Measurements from ENCODE around the gene DRG2. TPM values are rescaled to one million over a fixed set of nuclear protein-coding genes. Genes with fewer than 3 reads are reported as not detected.
A peak's percentile ranks its signal among the peaks of the same experiment; 100 is the strongest.

The DRG2 gene
- total and polyA plus RNA-seq, 2 of the 8 experiments (the other 6 are each of a cell fraction or from before 2014, with no cell fraction given): 44.6 to 47.8 TPM

GRCh38 chr17:18066866-18067265, 20.9 kb upstream of the DRG2 start:
- Histone ChIP-seq H3K27ac (ENCODE audit: low read depth, low read length) (no peak overlapping the region), H2BK120ac (replicated peaks; ENCODE audit: low read depth, low read length) (no peak overlapping the region), H3K4ac (replicated peaks; ENCODE audit: insufficient read length, low read depth, low read length) (no peak overlapping the region), H4K8ac (ENCODE audit: extremely low read depth, insufficient read depth, low read length) (no peak overlapping the region), H3K23ac (ENCODE audit: insufficient read length) (no peak overlapping the region), H3K14ac (ENCODE audit: insufficient read length) (no peak overlapping the region), H3K27me3 (replicated peaks in 1 of 4; ENCODE audit: control insufficient read depth in 3 of 4, extremely low read depth in 1 of 4, insufficient read depth in 3 of 4, low read length in 3 of 4) (no peaks in the 10 kb centered on the region), H3K79me2 (ENCODE audit: control insufficient read depth in 1 of 2, insufficient read depth in 2 of 2, low read length in 2 of 2) (no peaks in the 10 kb centered on the region), H3K18ac (ENCODE audit: extremely low read depth, low read length) (no peak overlapping the region), H3K4me1 (replicated peaks in 1 of 4; ENCODE audit: control insufficient read depth in 3 of 4, insufficient read depth in 4 of 4, low read length in 3 of 4) (peaks cover 0 to 4% (median 0%) of the 10 kb centered on the region in 4 experiments; a peak in 1 of 7 replicates), H2BK12ac (ENCODE audit: low read depth, low read length) (0 out of 2 replicates have a peak overlapping the region, but pooled peaks have one; percentile 75), H2AK5ac (ENCODE audit: low read depth, low read length) (no peak overlapping the region), H3K56ac (replicated peaks; ENCODE audit: insufficient read length, low read depth, low read length) (no peak overlapping the region), H4K20me1 (replicated peaks in 1 of 2; ENCODE audit: control insufficient read depth in 1 of 2, insufficient read depth in 2 of 2, low read length in 2 of 2) (no peaks in the 10 kb centered on the region), H4K5ac (ENCODE audit: insufficient read length, low read depth, low read length) (no peak overlapping the region), H3K4me2 (ENCODE audit: insufficient read depth in 1 of 2, low read depth in 2 of 2, low read length in 2 of 2) (no peak overlapping the region), H3K36me3 (ENCODE audit: control insufficient read depth in 2 of 4, insufficient read depth in 4 of 4, low read length in 3 of 4) (peaks cover 2 to 6% (median 5%) of the 10 kb centered on the region in 4 experiments; a peak in 4 of 8 replicates), H3K79me1 (ENCODE audit: low read depth, low read length) (no peaks in the 10 kb centered on the region), H2BK15ac (ENCODE audit: low read length) (no peak overlapping the region), H3K9ac (replicated peaks in 1 of 4; ENCODE audit: extremely low read depth in 1 of 4, low read depth in 3 of 4, low read length in 3 of 4) (no peak overlapping the region), H2AFZ (ENCODE audit: low read length) (no peak overlapping the region), H4K91ac (replicated peaks; ENCODE audit: insufficient read length, low read length) (no peak overlapping the region), H2BK20ac (ENCODE audit: low read length) (no peak overlapping the region), H2BK5ac (ENCODE audit: low read depth, low read length) (0 out of 2 replicates have a peak overlapping the region, but pooled peaks have one; percentile 44), H3K4me3 (ENCODE audit: extremely low read depth in 1 of 4, insufficient read depth in 2 of 4, low read depth in 3 of 4, low read length in 4 of 4) (no peak overlapping the region), H3K23me2 (ENCODE audit: low read depth, low read length) (no peaks in the 10 kb centered on the region; the same call in 1 of the 2 replicates), H3K9me3 (ENCODE audit: insufficient read depth in 2 of 2, low read depth in 1 of 2, low read length in 1 of 2) (no peaks in the 10 kb centered on the region)
- DNase-seq (ENCODE audit: low read depth in 1 of 2, low spot score in 2 of 2): no peak
- WGBS, 2 experiments (ENCODE audit: extremely low coverage in 1 of 2, insufficient coverage in 1 of 2, insufficient read length in 1 of 2, insufficient replicate concordance in 2 of 2, low coverage in 1 of 2, low lambda C conversion rate in 2 of 2, missing lambda C conversion rate in 1 of 2): 89% methylated on average over 4 of the region's 4 CpGs; no CpG with 5 or more reads in 1 of the 2 experiments
- FAIRE-seq: no peak
- CTCF ChIA-PET (ENCODE audit: partially characterized antibody): no interaction called here
- POLR2A ChIA-PET (ENCODE audit: partially characterized antibody): interaction anchor here (1.6 kb wide), 1 partner anchor 10 kb away, joined by 4 read pairs; no protein-coding TSS in a partner anchor
- TF ChIP-seq POLR2A (IDR thresholded peaks at IDR 0.05; ENCODE audit: control extremely low read depth in 1 of 2, low read depth in 2 of 2, low read length in 2 of 2): no peak
- no peak for TF ChIP-seq SP2 (IDR thresholded peaks at IDR 0.05; ENCODE audit: low read length)
- TF ChIP-seq CBX5 (IDR thresholded peaks at IDR 0.05; ENCODE audit: low read depth, low read length): no peak
- no peak for TF ChIP-seq NRF1 (IDR thresholded peaks at IDR 0.05; ENCODE audit: low read depth, low read length)
- TF ChIP-seq EGR1 (IDR thresholded peaks at IDR 0.05; ENCODE audit: borderline replicate concordance, low read depth, low read length): no peak
- TF ChIP-seq RXRA (IDR thresholded peaks at IDR 0.05; ENCODE audit: insufficient read depth, low read depth, low read length): no peak
- TF ChIP-seq KDM1A (IDR thresholded peaks at IDR 0.05; ENCODE audit: borderline replicate concordance, low read length): no peak
- no peak for TF ChIP-seq E2F6 (IDR thresholded peaks at IDR 0.05)
- no peak for TF ChIP-seq BCL11A (IDR thresholded peaks at IDR 0.05; ENCODE audit: low read depth in 2 of 2, low read length in 2 of 2)
